HepG2 (cell line): ENCODE measurements around the gene TASOR2. TPM values are rescaled to one million over a fixed set of nuclear protein-coding genes. Genes with fewer than 3 reads are reported as not detected.
A peak's percentile ranks its signal among the peaks of the same experiment; 100 is the strongest.

ENCODE experiments used
- ATAD3A ChIP-seq: sonication (generic); formaldehyde crosslinking; IDR thresholded peaks from 2 replicates; pipeline ENCODE4 v1.4.0; 2020; ENCODE audit warnings: missing genetic modification reagents
- CEBPB ChIP-seq: IDR thresholded peaks from 2 replicates; pipeline ENCODE4 v1.6.1; 2011; ENCODE audit warnings: low read depth, low read length, improper control_type of control experiment, borderline replicate concordance
- DBP ChIP-seq: sonication (generic); formaldehyde crosslinking; IDR thresholded peaks from 2 replicates; pipeline ENCODE4 v1.4.0; 2020; ENCODE audit warnings: missing genetic modification reagents; ENCODE audit errors: not compliant biosample characterization
- FOXA1 ChIP-seq, 2 experiments: fragments of 450-650 bp in 1 of 2; sonication (generic) in 1 of 2; formaldehyde crosslinking in 1 of 2; IDR thresholded peaks; 2 replicates each; pipeline versions ENCODE4 v1.4.0 to v1.6.1; 2016 to 2020; ENCODE audit warnings: missing genetic modification reagents in 1 of 2
- IRF1 ChIP-seq: sonication (generic); formaldehyde crosslinking; IDR thresholded peaks from 2 replicates; pipeline ENCODE4 v1.4.0; 2020; ENCODE audit warnings: low read depth, mild to moderate bottlenecking, missing genetic modification reagents
- KAT7 ChIP-seq: IDR thresholded peaks from 2 replicates; pipeline ENCODE4 v1.6.1; 2018; ENCODE audit warnings: borderline replicate concordance, missing compliant biosample characterization
- MIER2 ChIP-seq: IDR thresholded peaks from 2 replicates; pipeline ENCODE4 v1.6.1; 2016; ENCODE audit warnings: missing biosample characterization, missing genetic modification reagents
- NR2F2 ChIP-seq: IDR thresholded peaks from 2 replicates; pipeline ENCODE4 v1.6.1; 2012; ENCODE audit warnings: low read depth, inconsistent platforms, borderline replicate concordance
- RELA ChIP-seq: sonication (generic); formaldehyde crosslinking; IDR thresholded peaks from 2 replicates; pipeline ENCODE4 v1.4.0; 2020; ENCODE audit warnings: missing genetic modification reagents
- SAP130 ChIP-seq: IDR thresholded peaks from 2 replicates; pipeline ENCODE4 v1.6.1; 2016; ENCODE audit warnings: low read depth
- SOX6 ChIP-seq, 2 experiments: fragments of 450-650 bp in 1 of 2; sonication (generic) in 1 of 2; formaldehyde crosslinking in 1 of 2; IDR thresholded peaks; 2 replicates each; pipeline versions ENCODE4 v1.4.0 to v1.6.1; 2017 to 2020; ENCODE audit warnings: antibody characterized with exemption in 1 of 2, mild to moderate bottlenecking in 1 of 2, missing genetic modification reagents in 1 of 2
- SSRP1 ChIP-seq: IDR thresholded peaks from 2 replicates; pipeline ENCODE4 v1.6.1; 2016; ENCODE audit warnings: control low read depth
- ZNF160 ChIP-seq: sonication (generic); formaldehyde crosslinking; IDR thresholded peaks from 2 replicates; pipeline ENCODE4 v1.8.0; 2022; ENCODE audit warnings: mild to moderate bottlenecking, inconsistent platforms, missing genetic modification reagents
- ZNF17 ChIP-seq: sonication (generic); formaldehyde crosslinking; IDR thresholded peaks from 2 replicates; pipeline ENCODE4 v1.5.0; 2020; ENCODE audit warnings: mild to moderate bottlenecking, missing genetic modification reagents
- ZNF674 ChIP-seq: sonication (generic); formaldehyde crosslinking; IDR thresholded peaks from 2 replicates; pipeline ENCODE4 v1.5.0; 2020; ENCODE audit warnings: low read depth, mild to moderate bottlenecking, missing genetic modification reagents
- ZNF7 ChIP-seq: IDR thresholded peaks from 2 replicates; pipeline ENCODE4 v1.6.1; 2016; ENCODE audit warnings: missing biosample characterization, missing genetic modification reagents
- ZNF747 ChIP-seq: sonication (generic); formaldehyde crosslinking; IDR thresholded peaks from 2 replicates; pipeline ENCODE4 v1.8.1; 2023; ENCODE audit warnings: missing genetic modification reagents, mild to moderate bottlenecking, borderline replicate concordance
- ZSCAN9 ChIP-seq: IDR thresholded peaks from 2 replicates; pipeline ENCODE4 v1.6.1; 2016; ENCODE audit warnings: borderline replicate concordance
- ZXDC ChIP-seq: sonication (generic); formaldehyde crosslinking; IDR thresholded peaks from 2 replicates; pipeline ENCODE4 v1.5.0; 2020; ENCODE audit warnings: mild to moderate bottlenecking, missing genetic modification reagents
- polyA plus RNA-seq, 8 experiments: library from polyadenylated mRNA; depleted of rRNA in 3 of 8; stranded (reverse) in 7 of 8; unstranded in 1 of 8; fragments of >200 nt; fragmentation: Illumina TruSeq in 4 of 8; extraction: Trizol in 4 of 8; gene quantifications; 2 replicates each; pipeline versions ENCODE4 v1.2.1 to v1.2.3, GENCODE V29; 2011 to 2016; ENCODE audit warnings: low read depth in 4 of 8, missing spikeins in 1 of 8, mixed read lengths in 1 of 8; ENCODE audit not compliant: insufficient read depth in 1 of 8
- total RNA-seq, 5 experiments: library from RNA; depleted of rRNA; stranded (reverse); fragments of >200 nt; fragmentation: Illumina TruSeq; extraction: Trizol; gene quantifications; 2 replicates each; pipeline ENCODE4 v1.2.3, GENCODE V29; 2016; ENCODE audit warnings: low read depth in 1 of 5
- TF ChIP-seq, protein P1 (sequence below): IDR thresholded peaks from 2 replicates; pipeline ENCODE4 v1.4.0; 2020; ENCODE audit warnings: mild to moderate bottlenecking, missing genetic modification reagents
- TF ChIP-seq, protein P2 (sequence below): sonication (generic); formaldehyde crosslinking; IDR thresholded peaks from 2 replicates; pipeline ENCODE4 v1.8.0; 2022; ENCODE audit warnings: mild to moderate bottlenecking, missing genetic modification reagents, moderate library complexity

Gene TASOR2
- total and polyA plus RNA-seq, 2 of the 13 experiments (the other 11 are each of a cell fraction or from before 2014, with no cell fraction given): 24.2 to 55.3 TPM

DNA sequence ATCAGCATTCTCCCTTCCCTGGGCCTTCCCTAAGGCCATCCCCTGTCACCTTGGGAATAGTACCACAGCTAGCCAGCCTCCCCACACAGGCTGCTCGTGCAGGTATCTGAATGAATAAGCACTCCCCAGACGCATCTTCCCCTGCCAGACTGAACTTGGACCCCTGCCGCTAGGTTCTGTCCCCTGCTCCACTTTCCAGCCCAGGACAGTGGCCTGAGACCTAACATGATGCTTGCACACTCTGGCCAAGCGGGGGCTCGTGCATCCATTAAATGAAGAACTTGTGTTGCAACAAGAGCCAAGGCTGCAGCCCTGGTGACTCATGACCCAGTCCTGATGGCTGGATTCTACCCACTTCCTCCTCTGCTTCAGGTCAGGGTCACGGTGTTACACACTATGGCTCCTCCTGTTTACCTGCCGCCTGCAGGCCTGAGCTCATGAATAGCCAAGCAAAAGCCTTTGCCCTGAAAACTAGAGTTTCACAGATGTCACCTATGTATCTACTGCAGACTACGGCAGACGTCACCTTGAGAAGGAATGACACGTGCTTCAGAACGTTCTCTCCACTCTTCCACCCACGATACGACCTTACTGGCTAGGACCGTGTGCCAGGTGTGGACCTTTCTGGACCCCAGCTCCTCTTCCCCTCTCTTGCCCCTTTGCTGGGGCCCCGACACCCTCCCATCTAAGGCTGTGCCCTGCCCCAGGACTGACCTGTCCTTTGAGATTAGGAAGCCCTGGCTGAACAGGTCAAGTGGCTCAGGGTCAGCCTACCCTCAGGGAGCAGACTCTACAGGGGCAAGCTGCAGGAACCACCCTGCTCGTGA is 24.7 kb upstream of the TASOR2 start (continued):
- TF ChIP-seq, protein P1, sequence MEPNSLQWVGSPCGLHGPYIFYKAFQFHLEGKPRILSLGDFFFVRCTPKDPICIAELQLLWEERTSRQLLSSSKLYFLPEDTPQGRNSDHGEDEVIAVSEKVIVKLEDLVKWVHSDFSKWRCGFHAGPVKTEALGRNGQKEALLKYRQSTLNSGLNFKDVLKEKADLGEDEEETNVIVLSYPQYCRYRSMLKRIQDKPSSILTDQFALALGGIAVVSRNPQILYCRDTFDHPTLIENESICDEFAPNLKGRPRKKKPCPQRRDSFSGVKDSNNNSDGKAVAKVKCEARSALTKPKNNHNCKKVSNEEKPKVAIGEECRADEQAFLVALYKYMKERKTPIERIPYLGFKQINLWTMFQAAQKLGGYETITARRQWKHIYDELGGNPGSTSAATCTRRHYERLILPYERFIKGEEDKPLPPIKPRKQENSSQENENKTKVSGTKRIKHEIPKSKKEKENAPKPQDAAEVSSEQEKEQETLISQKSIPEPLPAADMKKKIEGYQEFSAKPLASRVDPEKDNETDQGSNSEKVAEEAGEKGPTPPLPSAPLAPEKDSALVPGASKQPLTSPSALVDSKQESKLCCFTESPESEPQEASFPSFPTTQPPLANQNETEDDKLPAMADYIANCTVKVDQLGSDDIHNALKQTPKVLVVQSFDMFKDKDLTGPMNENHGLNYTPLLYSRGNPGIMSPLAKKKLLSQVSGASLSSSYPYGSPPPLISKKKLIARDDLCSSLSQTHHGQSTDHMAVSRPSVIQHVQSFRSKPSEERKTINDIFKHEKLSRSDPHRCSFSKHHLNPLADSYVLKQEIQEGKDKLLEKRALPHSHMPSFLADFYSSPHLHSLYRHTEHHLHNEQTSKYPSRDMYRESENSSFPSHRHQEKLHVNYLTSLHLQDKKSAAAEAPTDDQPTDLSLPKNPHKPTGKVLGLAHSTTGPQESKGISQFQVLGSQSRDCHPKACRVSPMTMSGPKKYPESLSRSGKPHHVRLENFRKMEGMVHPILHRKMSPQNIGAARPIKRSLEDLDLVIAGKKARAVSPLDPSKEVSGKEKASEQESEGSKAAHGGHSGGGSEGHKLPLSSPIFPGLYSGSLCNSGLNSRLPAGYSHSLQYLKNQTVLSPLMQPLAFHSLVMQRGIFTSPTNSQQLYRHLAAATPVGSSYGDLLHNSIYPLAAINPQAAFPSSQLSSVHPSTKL (CRISPR knock-in tag): peak; percentile 93
- TF ChIP-seq ZXDC (CRISPR knock-in tag): no peak
- no peak for TF ChIP-seq ZNF674
- no peak for TF ChIP-seq DBP (CRISPR knock-in tag)
- TF ChIP-seq ZNF747 (CRISPR knock-in tag): peak; percentile 87; the same call in 1 of the 2 replicates
- TF ChIP-seq IRF1 (CRISPR knock-in tag): no peak
- peak; percentile 73; the same call in 1 of the 2 replicates for TF ChIP-seq ZSCAN9
- TF ChIP-seq ZNF17 (CRISPR knock-in tag): no peak
- TF ChIP-seq, protein P2, sequence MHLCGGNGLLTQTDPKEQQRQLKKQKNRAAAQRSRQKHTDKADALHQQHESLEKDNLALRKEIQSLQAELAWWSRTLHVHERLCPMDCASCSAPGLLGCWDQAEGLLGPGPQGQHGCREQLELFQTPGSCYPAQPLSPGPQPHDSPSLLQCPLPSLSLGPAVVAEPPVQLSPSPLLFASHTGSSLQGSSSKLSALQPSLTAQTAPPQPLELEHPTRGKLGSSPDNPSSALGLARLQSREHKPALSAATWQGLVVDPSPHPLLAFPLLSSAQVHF (CRISPR knock-in tag): no peak
- TF ChIP-seq KAT7: no peak
- peak; percentile 79; the same call in 1 of the 2 replicates for TF ChIP-seq NR2F2
- peak; percentile 21; the same call in 1 of the 2 replicates for TF ChIP-seq MIER2 (CRISPR knock-in tag)
- TF ChIP-seq FOXA1 (IDR thresholded peaks at IDR 0.05): peak; percentile 63
- peak; percentile 93 for TF ChIP-seq FOXA1 (CRISPR knock-in tag; IDR thresholded peaks at IDR 0.05)
- TF ChIP-seq ZNF7 (CRISPR knock-in tag): no peak
- no peak for TF ChIP-seq RELA (CRISPR knock-in tag)
- TF ChIP-seq SSRP1 (CRISPR knock-in tag): peak; percentile 91; the same call in 1 of the 2 replicates
- no peak for TF ChIP-seq SOX6 (IDR thresholded peaks at IDR 0.05)
- TF ChIP-seq SOX6 (CRISPR knock-in tag; IDR thresholded peaks at IDR 0.05): peak; percentile 87
- peak; percentile 97 for TF ChIP-seq CEBPB
- peak; percentile 92 for TF ChIP-seq SAP130 (CRISPR knock-in tag)
- TF ChIP-seq ZNF160 (CRISPR knock-in tag): no peak
- TF ChIP-seq ATAD3A: no peak
